ENCODE data around the gene PRIMPOL.
A peak's percentile ranks its signal among the peaks of the same experiment; 100 is the strongest.

Gene PRIMPOL

GRCh38 chr4:184671101-184671500, 21.6 kb downstream of the PRIMPOL start:
- Histone ChIP-seq H3K9ac (ENCODE audit: low read depth, low read length) (no peak overlapping the region), H3K9me3 (ENCODE audit: insufficient read depth, low read depth, low read length) (no peaks in the 10 kb centered on the region), H3K4me3 (ENCODE audit: low read length) (no peak overlapping the region), H3K36me3 (ENCODE audit: insufficient read depth, low read depth, low read length) (0 out of 2 replicates have a peak, but pooled peaks cover 11% of the 10 kb centered on the region), H3K4me1 (ENCODE audit: insufficient read depth, low read length) (no peaks in the 10 kb centered on the region), H3K27ac (ENCODE audit: low read length) (no peak overlapping the region), H3K27me3 (ENCODE audit: insufficient read depth, low read length) (no peaks in the 10 kb centered on the region)

DNA sequence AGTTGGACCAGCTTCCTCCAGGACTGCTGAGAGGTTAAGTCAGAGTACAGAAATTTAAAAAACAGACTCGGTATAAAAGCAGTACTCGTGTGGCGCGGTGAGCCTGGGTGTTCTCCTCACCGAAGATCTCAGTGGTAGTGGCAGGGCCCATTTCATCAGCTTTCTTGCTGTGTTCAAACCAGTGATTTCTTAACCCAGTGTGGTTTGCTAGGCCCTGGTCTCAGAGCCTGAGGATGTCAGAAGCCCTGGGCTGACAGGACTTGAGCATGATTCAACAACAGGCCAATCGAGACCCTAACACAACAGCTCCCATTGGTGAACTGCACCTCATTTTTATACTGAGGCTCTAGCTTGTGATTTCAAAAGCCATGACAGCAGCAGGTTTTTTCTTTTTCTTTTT, 23.2 kb downstream of the PRIMPOL start:
- H3K27me3 ChIP-seq (ENCODE audit: insufficient read depth, low read length) = no peaks in the 10 kb centered on the region
- no peak overlapping the region for H3K27ac ChIP-seq (ENCODE audit: low read length)
- no peaks in the 10 kb centered on the region for H3K9me3 ChIP-seq (ENCODE audit: insufficient read depth, low read depth, low read length)
- H3K36me3 ChIP-seq (ENCODE audit: insufficient read depth, low read depth, low read length) = 0 out of 2 replicates have a peak, but pooled peaks cover 11% of the 10 kb centered on the region
- H3K4me1 ChIP-seq (ENCODE audit: insufficient read depth, low read length) = no peaks in the 10 kb centered on the region
- H3K9ac ChIP-seq (ENCODE audit: low read depth, low read length) = no peak overlapping the region
- no peak overlapping the region for H3K4me3 ChIP-seq (ENCODE audit: low read length)

GRCh38 chr4:184674011-184674410, 24.5 kb downstream of the PRIMPOL start:
- Histone ChIP-seq H3K27ac (ENCODE audit: low read length) (no peak overlapping the region), H3K9me3 (ENCODE audit: insufficient read depth, low read depth, low read length) (no peaks in the 10 kb centered on the region), H3K36me3 (ENCODE audit: insufficient read depth, low read depth, low read length) (0 out of 2 replicates have a peak, but pooled peaks cover 11% of the 10 kb centered on the region)

GRCh38 chr4:184675018-184675417, 25.5 kb downstream of the PRIMPOL start:
- H3K4me3 ChIP-seq (ENCODE audit: low read length) = no peak overlapping the region

More at GRCh38 chr4:184674011-184674410, 24.5 kb downstream of the PRIMPOL start:
- no peaks in the 10 kb centered on the region for H3K4me1 ChIP-seq (ENCODE audit: insufficient read depth, low read length)
- no peak overlapping the region for H3K9ac ChIP-seq (ENCODE audit: low read depth, low read length)
- H3K27me3 ChIP-seq (ENCODE audit: insufficient read depth, low read length) = no peaks in the 10 kb centered on the region
- H3K4me3 ChIP-seq (ENCODE audit: low read length) = no peak overlapping the region

DNA sequence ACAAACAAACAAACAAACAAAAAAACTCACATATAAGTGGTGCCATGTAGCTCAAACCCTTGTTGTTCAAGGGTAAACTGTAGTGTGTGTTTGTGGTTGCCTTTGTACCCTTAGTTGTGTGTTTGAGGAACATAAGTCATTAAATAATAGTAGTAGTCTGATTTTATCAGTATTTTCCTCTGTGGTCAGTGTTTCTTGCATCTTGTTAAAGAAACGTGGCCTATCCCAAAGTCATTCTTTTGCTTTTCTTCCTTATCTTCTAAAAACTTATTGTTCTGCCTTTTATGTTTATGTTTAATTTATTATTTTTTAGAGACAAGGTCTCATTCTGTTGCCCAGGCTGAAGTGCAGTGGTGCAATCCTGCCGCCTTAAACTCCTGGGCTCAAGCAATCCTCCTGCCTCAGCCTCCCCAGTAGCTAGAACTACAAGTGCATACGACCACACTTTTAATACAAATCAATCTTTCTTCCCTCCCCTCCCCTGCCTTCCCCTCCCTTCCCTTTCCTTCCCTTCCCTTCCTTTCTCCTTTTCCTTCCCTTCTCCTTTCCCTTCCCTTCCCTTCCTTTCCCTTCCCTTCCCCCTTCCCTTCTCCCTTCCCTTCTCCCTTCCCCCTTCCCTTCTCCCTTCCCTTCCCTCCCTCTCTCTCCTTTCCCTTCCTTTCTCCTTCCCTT, 26.4 kb downstream of the PRIMPOL start:
- Histone ChIP-seq H3K9ac (ENCODE audit: low read depth, low read length) (no peak overlapping the region), H3K4me3 (ENCODE audit: low read length) (no peak overlapping the region), H3K27ac (ENCODE audit: low read length) (no peak overlapping the region), H3K9me3 (ENCODE audit: insufficient read depth, low read depth, low read length) (peaks cover 6% of the 10 kb centered on the region; the same call in 1 of the 2 replicates), H3K4me1 (ENCODE audit: insufficient read depth, low read length) (no peaks in the 10 kb centered on the region), H3K27me3 (ENCODE audit: insufficient read depth, low read length) (no peaks in the 10 kb centered on the region), H3K36me3 (ENCODE audit: insufficient read depth, low read depth, low read length) (0 out of 2 replicates have a peak, but pooled peaks cover 11% of the 10 kb centered on the region)

More at GRCh38 chr4:184675018-184675417, 25.5 kb downstream of the PRIMPOL start:
- Histone ChIP-seq H3K9me3 (ENCODE audit: insufficient read depth, low read depth, low read length) (peaks cover 6% of the 10 kb centered on the region; the same call in 1 of the 2 replicates), H3K36me3 (ENCODE audit: insufficient read depth, low read depth, low read length) (0 out of 2 replicates have a peak, but pooled peaks cover 11% of the 10 kb centered on the region), H3K9ac (ENCODE audit: low read depth, low read length) (no peak overlapping the region), H3K27me3 (ENCODE audit: insufficient read depth, low read length) (no peaks in the 10 kb centered on the region), H3K4me1 (ENCODE audit: insufficient read depth, low read length) (no peaks in the 10 kb centered on the region), H3K27ac (ENCODE audit: low read length) (no peak overlapping the region)

DNA sequence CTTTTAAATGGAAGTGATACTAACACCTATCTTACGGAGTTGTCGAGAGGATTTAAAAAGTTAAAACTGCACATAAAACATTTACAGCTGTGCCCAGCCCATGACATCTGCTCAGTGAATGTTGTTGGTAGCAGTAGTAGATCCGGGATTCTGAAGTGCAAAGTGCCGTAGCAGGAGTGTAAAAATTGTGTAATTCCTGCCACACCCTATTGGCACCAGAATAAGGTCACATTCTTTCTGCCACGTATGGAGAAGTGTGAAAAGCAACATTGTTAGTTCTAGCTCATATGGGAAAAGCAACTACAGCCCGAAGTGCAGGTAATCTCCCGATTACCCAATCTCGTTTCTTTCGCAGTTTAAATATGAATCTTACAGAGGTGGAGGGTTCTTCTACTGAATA, 31.2 kb downstream of the PRIMPOL start:
- Histone ChIP-seq H3K9ac (ENCODE audit: low read depth, low read length) (no peak overlapping the region), H3K27me3 (ENCODE audit: insufficient read depth, low read length) (no peaks in the 10 kb centered on the region), H3K9me3 (ENCODE audit: insufficient read depth, low read depth, low read length) (peaks cover 6% of the 10 kb centered on the region; the same call in 1 of the 2 replicates), H3K36me3 (ENCODE audit: insufficient read depth, low read depth, low read length) (no peaks in the 10 kb centered on the region), H3K4me3 (ENCODE audit: low read length) (no peak overlapping the region), H3K27ac (ENCODE audit: low read length) (no peak overlapping the region), H3K4me1 (ENCODE audit: insufficient read depth, low read length) (no peaks in the 10 kb centered on the region)

DNA sequence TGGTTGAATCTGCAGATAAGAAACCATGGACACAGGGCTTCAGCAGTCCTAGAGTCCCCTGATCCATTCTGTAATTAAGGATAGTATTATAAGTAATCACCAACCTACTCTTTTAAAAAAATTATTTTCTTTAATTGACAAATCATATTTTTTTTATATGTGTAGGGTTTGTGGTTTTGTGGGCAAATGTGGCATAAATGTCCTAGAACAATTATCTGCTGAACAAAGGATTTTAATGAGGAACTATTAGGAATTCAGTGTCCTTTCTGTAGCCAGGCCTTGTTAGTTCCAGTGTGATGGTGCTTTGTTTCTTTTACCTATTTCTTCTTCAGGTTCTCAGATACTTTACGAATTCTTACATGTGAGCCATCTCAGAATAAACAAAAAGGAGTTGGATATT, 32.4 kb downstream of the PRIMPOL start:
- Histone ChIP-seq H3K36me3 (ENCODE audit: insufficient read depth, low read depth, low read length) (no peaks in the 10 kb centered on the region), H3K9me3 (ENCODE audit: insufficient read depth, low read depth, low read length) (peaks cover 6% of the 10 kb centered on the region; the same call in 1 of the 2 replicates), H3K4me1 (ENCODE audit: insufficient read depth, low read length) (no peaks in the 10 kb centered on the region), H3K27me3 (ENCODE audit: insufficient read depth, low read length) (no peaks in the 10 kb centered on the region), H3K4me3 (ENCODE audit: low read length) (no peak overlapping the region), H3K9ac (ENCODE audit: low read depth, low read length) (no peak overlapping the region), H3K27ac (ENCODE audit: low read length) (no peak overlapping the region)

DNA sequence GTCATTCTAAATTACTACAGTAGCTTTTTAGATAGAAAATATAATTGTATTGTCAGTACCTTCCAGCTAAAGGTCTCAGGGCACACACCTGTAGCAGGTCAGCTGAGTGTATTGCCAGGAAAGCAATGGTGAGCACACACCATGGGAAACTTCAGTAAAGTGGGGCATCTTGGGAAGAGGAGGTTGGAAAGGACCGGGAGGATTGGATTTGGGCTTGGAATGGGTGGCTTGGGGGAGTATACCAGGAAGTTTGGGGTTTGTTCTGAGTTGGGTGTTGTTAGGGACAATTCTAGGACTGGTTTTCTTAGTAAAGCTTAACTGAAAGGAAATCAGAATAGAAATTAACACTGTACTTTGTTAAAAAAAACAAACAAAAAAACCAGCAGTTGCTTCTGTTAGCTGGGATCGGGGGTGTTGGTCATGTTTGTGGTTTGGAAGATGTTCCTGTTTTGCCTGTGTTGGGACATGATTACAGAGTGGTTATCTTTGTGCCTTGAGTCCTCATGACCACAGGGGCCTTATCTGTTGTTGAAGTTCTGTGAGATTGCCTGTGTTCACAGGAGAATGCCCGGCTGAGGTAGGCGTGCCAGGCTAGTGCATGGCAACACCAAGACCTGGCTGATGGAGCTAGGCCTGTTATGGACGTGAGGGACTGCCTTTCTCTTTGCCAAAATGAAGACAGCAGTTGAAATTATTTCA, 35.1 kb downstream of the PRIMPOL start:
- H3K4me3 ChIP-seq (ENCODE audit: low read length) = no peak overlapping the region
- H3K4me1 ChIP-seq (ENCODE audit: insufficient read depth, low read length) = peaks cover 10% of the 10 kb centered on the region; the same call in 1 of the 2 replicates
- H3K9me3 ChIP-seq (ENCODE audit: insufficient read depth, low read depth, low read length) = peaks cover 2% of the 10 kb centered on the region; the same call in 1 of the 2 replicates
- no peaks in the 10 kb centered on the region for H3K27me3 ChIP-seq (ENCODE audit: insufficient read depth, low read length)
- no peak overlapping the region for H3K27ac ChIP-seq (ENCODE audit: low read length)
- no peak overlapping the region for H3K9ac ChIP-seq (ENCODE audit: low read depth, low read length)
- H3K36me3 ChIP-seq (ENCODE audit: insufficient read depth, low read depth, low read length) = no peaks in the 10 kb centered on the region

DNA sequence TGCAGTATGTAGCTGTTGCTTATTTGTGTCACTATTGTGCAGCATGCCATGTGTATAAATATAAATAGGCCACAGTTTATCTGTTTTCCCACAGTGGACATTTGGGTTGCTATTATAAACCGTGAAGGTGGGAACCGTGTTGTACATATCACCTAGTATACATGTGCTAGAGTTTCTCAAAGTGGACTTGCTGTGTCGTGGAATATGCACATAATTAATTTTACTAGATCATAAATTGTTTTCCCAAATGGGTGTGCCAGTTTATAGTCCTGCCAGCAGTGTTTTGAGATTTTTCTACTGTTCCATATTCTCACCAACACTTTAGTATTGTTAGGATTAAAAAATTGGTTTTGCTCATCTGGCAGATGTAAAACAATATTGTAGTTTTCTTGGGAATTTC, 38.5 kb downstream of the PRIMPOL start:
- no peak overlapping the region for H3K4me3 ChIP-seq (ENCODE audit: low read length)
- H3K4me1 ChIP-seq (ENCODE audit: insufficient read depth, low read length) = peaks cover 10% of the 10 kb centered on the region; the same call in 1 of the 2 replicates
- H3K27ac ChIP-seq (ENCODE audit: low read length) = no peak overlapping the region
- H3K36me3 ChIP-seq (ENCODE audit: insufficient read depth, low read depth, low read length) = peaks cover 6% of the 10 kb centered on the region
- no peaks in the 10 kb centered on the region for H3K9me3 ChIP-seq (ENCODE audit: insufficient read depth, low read depth, low read length)
- no peaks in the 10 kb centered on the region for H3K27me3 ChIP-seq (ENCODE audit: insufficient read depth, low read length)
- H3K9ac ChIP-seq (ENCODE audit: low read depth, low read length) = no peak overlapping the region; the same call in 1 of the 2 replicates

DNA sequence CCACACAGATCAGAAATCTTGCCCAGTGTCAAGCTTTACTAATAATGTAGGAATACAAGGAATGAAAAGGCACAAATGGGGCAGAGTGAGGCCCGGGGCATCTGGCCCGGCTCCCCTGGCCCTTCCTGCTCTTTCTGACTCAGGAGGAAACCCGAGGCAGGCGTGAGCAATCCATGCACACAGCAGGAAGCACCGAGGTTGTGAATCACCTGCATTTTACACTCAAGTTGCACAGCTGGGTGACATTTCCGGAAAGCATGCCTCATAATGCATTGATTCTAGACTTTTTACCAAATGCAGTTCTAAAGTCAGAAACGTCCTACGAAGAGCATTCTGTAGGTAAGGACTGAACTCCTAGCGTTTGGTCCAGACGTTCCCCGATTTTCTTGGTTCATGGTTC, 38.9 kb downstream of the PRIMPOL start:
- H3K4me3 ChIP-seq (ENCODE audit: low read length) = peak overlapping the region; percentile 17; the same call in 1 of the 2 replicates
- peaks cover 10% of the 10 kb centered on the region; the same call in 1 of the 2 replicates for H3K4me1 ChIP-seq (ENCODE audit: insufficient read depth, low read length)
- H3K27me3 ChIP-seq (ENCODE audit: insufficient read depth, low read length) = no peaks in the 10 kb centered on the region
- H3K9me3 ChIP-seq (ENCODE audit: insufficient read depth, low read depth, low read length) = no peaks in the 10 kb centered on the region
- no peak overlapping the region; the same call in 1 of the 2 replicates for H3K9ac ChIP-seq (ENCODE audit: low read depth, low read length)
- H3K27ac ChIP-seq (ENCODE audit: low read length) = no peak overlapping the region
- peaks cover 10% of the 10 kb centered on the region for H3K36me3 ChIP-seq (ENCODE audit: insufficient read depth, low read depth, low read length)

- Histone ChIP-seq H3K4me1 (ENCODE audit: insufficient read depth, low read length) (peaks cover 10% of the 10 kb centered on the region; the same call in 1 of the 2 replicates), H3K9me3 (ENCODE audit: insufficient read depth, low read depth, low read length) (no peaks in the 10 kb centered on the region), H3K36me3 (ENCODE audit: insufficient read depth, low read depth, low read length) (peaks cover 22% of the 10 kb centered on the region), H3K27me3 (ENCODE audit: insufficient read depth, low read length) (no peaks in the 10 kb centered on the region), H3K27ac (ENCODE audit: low read length) (no peak overlapping the region), H3K4me3 (ENCODE audit: low read length) (no peak overlapping the region), H3K9ac (ENCODE audit: low read depth, low read length) (no peak overlapping the region)
These were observed 40.1 kb downstream of the PRIMPOL start for GRCh38 chr4:184689681-184690080.

All from iPS-20b (cell line).